GM19043 (cell line): ENCODE results near the gene CACNA1C.
"Not testable (repeated sequence)": the region's sequence is repeated elsewhere in the genome, so short reads cannot be mapped to it uniquely, and the experiment has no call there.

Source experiments
- ATAC-seq: cut with Tn5 transposase; IDR thresholded peaks from one replicate; pipeline ENCODE4 v1.9.1; 2021; ENCODE audit warnings: low read depth; ENCODE audit not compliant: unreplicated experiment

Gene CACNA1C

GRCh38 chr12:2488596-2488995 is 435.8 kb downstream of the CACNA1C start:
- no peak for ATAC-seq

GRCh38 chr12:2489275-2489674 is 436.5 kb downstream of the CACNA1C start:
- no peak for ATAC-seq

- no peak for ATAC-seq
Measured at GRCh38 chr12:2490831-2491230, 438.0 kb downstream of the CACNA1C start.

- ATAC-seq: not testable (repeated sequence)
Measured at GRCh38 chr12:2491349-2491748, 438.6 kb downstream of the CACNA1C start.

- no peak for ATAC-seq
Measured at GRCh38 chr12:2492236-2492635, 439.4 kb downstream of the CACNA1C start.

GRCh38 chr12:2493086-2493485 is 440.3 kb downstream of the CACNA1C start:
- no peak for ATAC-seq

- no peak for ATAC-seq
Measured at GRCh38 chr12:2494486-2495192, 441.9 kb downstream of the CACNA1C start.

GRCh38 chr12:2495417-2496112 is 442.8 kb downstream of the CACNA1C start:
- no peak for ATAC-seq

GRCh38 chr12:2498964-2499500 is 446.2 kb downstream of the CACNA1C start:
- no peak for ATAC-seq

- ATAC-seq: no peak
Measured at GRCh38 chr12:2501464-2502191, 448.8 kb downstream of the CACNA1C start.

GRCh38 chr12:2503036-2503435 is 450.2 kb downstream of the CACNA1C start:
- ATAC-seq: no peak

- ATAC-seq: no peak
Measured at GRCh38 chr12:2503762-2504161, 451.0 kb downstream of the CACNA1C start.

GRCh38 chr12:2504577-2504976 is 451.8 kb downstream of the CACNA1C start:
- no peak for ATAC-seq

GRCh38 chr12:2507814-2508213 is 455.0 kb downstream of the CACNA1C start:
- ATAC-seq: no peak

- ATAC-seq: no peak
Measured at GRCh38 chr12:2509137-2509536, 456.4 kb downstream of the CACNA1C start.

GRCh38 chr12:2510045-2510444 is 457.3 kb downstream of the CACNA1C start:
- ATAC-seq: no peak

GRCh38 chr12:2513141-2514037 is 460.6 kb downstream of the CACNA1C start:
- ATAC-seq: no peak

GRCh38 chr12:2514038-2514340 is 461.2 kb downstream of the CACNA1C start:
- ATAC-seq: no peak

- no peak for ATAC-seq
Measured at GRCh38 chr12:2520722-2521246, 468.0 kb downstream of the CACNA1C start.

- no peak for ATAC-seq
Measured at GRCh38 chr12:2523317-2523716, 470.5 kb downstream of the CACNA1C start.
